Spleen (tissue), 11 donors: ENCODE results near the gene DHRSX. TPM values are rescaled to one million over a fixed set of nuclear protein-coding genes. Genes with fewer than 3 reads are reported as not detected.
"Not testable (repeated sequence)": the region's sequence is repeated elsewhere in the genome, so short reads cannot be mapped to it uniquely, and the experiment has no call there.

Experiments used
- DNase-seq: peaks from one replicate; pipeline ENCODE4 v3.0.0-alpha.2; 2020
- H3K27ac ChIP-seq, 8 donors: fragments of 200-600 bp; sonication (generic) in 7 of 8; 1 replicate in 4 of 8; 2 replicates in 4 of 8; pipeline versions ENCODE4 v1.5.0 to v1.8.0; 2016 to 2021; ENCODE audit warnings: inconsistent platforms in 4 of 8, mild to moderate bottlenecking in 4 of 8, moderate library complexity in 1 of 8
- H3K27me3 ChIP-seq, 7 donors: fragments of 200-600 bp; sonication (generic) in 6 of 7; replicated peaks in 1 of 7; 1 replicate in 4 of 7; 2 replicates in 3 of 7; pipeline versions ENCODE4 v1.5.0 to v1.8.0; 2016 to 2021; ENCODE audit warnings: inconsistent platforms in 3 of 7, mild to moderate bottlenecking in 1 of 7
- H3K36me3 ChIP-seq, 6 donors: fragments of 200-600 bp; sonication (generic) in 5 of 6; 1 replicate in 4 of 6; 2 replicates in 2 of 6; pipeline versions ENCODE4 v1.5.0 to v1.8.0; 2016 to 2021; ENCODE audit warnings: inconsistent platforms in 2 of 6
- H3K4me1 ChIP-seq, 6 donors: fragments of 200-600 bp; sonication (generic) in 5 of 6; 1 replicate in 3 of 6; 2 replicates in 3 of 6; pipeline versions ENCODE4 v1.5.0 to v1.8.0; 2016 to 2021; ENCODE audit warnings: inconsistent platforms in 3 of 6
- H3K4me3 ChIP-seq, 8 donors: fragments of 200-600 bp; sonication (generic) in 7 of 8; 1 replicate in 4 of 8; 2 replicates in 4 of 8; pipeline versions ENCODE4 v1.5.0 to v1.8.0; 2016 to 2021; ENCODE audit warnings: inconsistent platforms in 4 of 8, mild to moderate bottlenecking in 4 of 8, moderate library complexity in 2 of 8
- H3K9me3 ChIP-seq, 8 donors: fragments of 200-600 bp; sonication (generic) in 7 of 8; 1 replicate in 4 of 8; 2 replicates in 4 of 8; pipeline versions ENCODE4 v1.5.0 to v1.8.0; 2016 to 2021; ENCODE audit warnings: inconsistent platforms in 4 of 8
- POLR2A ChIP-seq, 3 donors: fragments of 450-650 bp; IDR thresholded peaks; one replicate each; pipeline ENCODE4 v1.5.1; 2017; ENCODE audit warnings: antibody characterized with exemption in 3 of 3, mild to moderate bottlenecking in 1 of 3
- POLR2AphosphoS5 ChIP-seq, 3 donors: sonication (generic); formaldehyde crosslinking; IDR thresholded peaks; one replicate each; pipeline ENCODE4 v1.5.1; 2017; ENCODE audit warnings: antibody characterized with exemption in 3 of 3
- WGBS, 5 donors: extraction: QIAGEN DNeasy Blood & Tissue Kit in 3 of 5; methylation state at CpG; one replicate each; pipeline versions ENCODE4 v1.1.5 to v1.1.7; 2013 to 2018; 5-methylcytosine and 5-hydroxymethylcytosine counted together
- intact Hi-C: fragments of 100-400 bp; cut with DNase I; formaldehyde crosslinking; loops from one replicate; pipeline ENCODE4 v1.15.0; 2023; ENCODE audit warnings: low total_unique reads
- polyA plus RNA-seq, 3 donors: library from polyadenylated mRNA; stranded (reverse); fragments of 200-250 nt; gene quantifications; one replicate each; pipeline ENCODE4 v1.2.1, GENCODE V29; 2013
- total RNA-seq, 7 donors: library from RNA; depleted of rRNA in 3 of 7; stranded (reverse); fragments of >200 nt in 3 of 7; fragmentation: NEBNext Ultra II Directional in 4 of 7; extraction: Animal tissue kit (Norgen Biotek cat#: 25700) in 4 of 7; gene quantifications; one replicate each; pipeline versions ENCODE4 v1.1.0 to v1.2.1, GENCODE V29; 2016 to 2021
- TF ChIP-seq, protein P1 (sequence below), 11 experiments: fragments of 200-600 bp in 7 of 11; fragments of 450-650 bp in 4 of 11; sonication (generic) in 4 of 11; IDR thresholded peaks in 8 of 11; conservative IDR thresholded peaks in 3 of 11; 1 replicate in 7 of 11; 2 replicates in 4 of 11; pipeline versions ENCODE4 v1.4.0 to v1.8.0; 2016 to 2021; ENCODE audit warnings: antibody characterized with exemption in 11 of 11, inconsistent platforms in 4 of 11, mild to moderate bottlenecking in 1 of 11
- donor health status: healthy with polysubstance abuse.
- donor health status: DM: no; HTN: no; CAD: no; lungs with moderate emphysema.
- donor health status: DM: no; HTN: no; CAD: no.
- donor health status: Bipolar disorder and iron deficiency.
- donor health status: healthy.
- donor health status: DM: no; HTN: no; CAD: no.
- donor health status: DM: yes; HTN: yes; CAD: no.

DHRSX gene
- total and polyA plus RNA-seq, 10 donors, result 5.5 to 29.6 (median 23.2) TPM

DNA sequence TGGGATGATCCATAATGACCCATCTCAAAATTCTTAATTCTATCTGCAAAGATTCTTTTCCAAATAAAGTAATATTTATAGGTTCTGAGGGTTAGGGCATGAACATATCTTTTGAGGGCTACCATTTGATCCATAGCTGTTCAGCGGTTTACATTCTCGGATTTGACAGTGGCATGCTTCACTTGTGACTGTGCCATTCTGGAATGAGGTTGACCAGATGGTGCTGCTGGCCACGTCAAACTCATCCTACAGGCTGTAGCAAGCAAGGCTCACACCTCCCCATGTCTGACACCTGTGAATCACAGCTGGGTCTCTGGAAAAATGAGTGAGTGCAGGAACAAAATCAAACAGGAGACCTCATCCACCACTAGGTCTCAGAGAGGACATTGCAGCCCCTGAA lies 280.5 kb downstream of the DHRSX start:
- TF ChIP-seq POLR2AphosphoS5 (IDR thresholded peaks at IDR 0.05) (no peak), POLR2A (IDR thresholded peaks at IDR 0.05) (no peak)
- TF ChIP-seq, protein P1, sequence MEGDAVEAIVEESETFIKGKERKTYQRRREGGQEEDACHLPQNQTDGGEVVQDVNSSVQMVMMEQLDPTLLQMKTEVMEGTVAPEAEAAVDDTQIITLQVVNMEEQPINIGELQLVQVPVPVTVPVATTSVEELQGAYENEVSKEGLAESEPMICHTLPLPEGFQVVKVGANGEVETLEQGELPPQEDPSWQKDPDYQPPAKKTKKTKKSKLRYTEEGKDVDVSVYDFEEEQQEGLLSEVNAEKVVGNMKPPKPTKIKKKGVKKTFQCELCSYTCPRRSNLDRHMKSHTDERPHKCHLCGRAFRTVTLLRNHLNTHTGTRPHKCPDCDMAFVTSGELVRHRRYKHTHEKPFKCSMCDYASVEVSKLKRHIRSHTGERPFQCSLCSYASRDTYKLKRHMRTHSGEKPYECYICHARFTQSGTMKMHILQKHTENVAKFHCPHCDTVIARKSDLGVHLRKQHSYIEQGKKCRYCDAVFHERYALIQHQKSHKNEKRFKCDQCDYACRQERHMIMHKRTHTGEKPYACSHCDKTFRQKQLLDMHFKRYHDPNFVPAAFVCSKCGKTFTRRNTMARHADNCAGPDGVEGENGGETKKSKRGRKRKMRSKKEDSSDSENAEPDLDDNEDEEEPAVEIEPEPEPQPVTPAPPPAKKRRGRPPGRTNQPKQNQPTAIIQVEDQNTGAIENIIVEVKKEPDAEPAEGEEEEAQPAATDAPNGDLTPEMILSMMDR (IDR thresholded peaks at IDR 0.05 in 8 of 11, conservative IDR thresholded peaks at IDR 0.05 in 3 of 11), result no peak
- H3K27me3 ChIP-seq, result no peaks in the 10 kb centered on the region
- peaks cover 4 to 69% (median 26%) of the 10 kb centered on the region in 6 donors for H3K36me3 ChIP-seq
- H3K9me3 ChIP-seq, result peaks cover 7 to 91% (median 77%) of the 10 kb centered on the region in 8 donors
- no peaks in the 10 kb centered on the region for H3K4me1 ChIP-seq
- intact Hi-C loops, result no loop called here
- no peak overlapping the region for H3K27ac ChIP-seq
- H3K4me3 ChIP-seq, result no peak overlapping the region
- 94 to 100% (median 96%) methylated on average over 3 of the region's 3 CpGs for WGBS, 5 donors
- no peak for DNase-seq

DNA sequence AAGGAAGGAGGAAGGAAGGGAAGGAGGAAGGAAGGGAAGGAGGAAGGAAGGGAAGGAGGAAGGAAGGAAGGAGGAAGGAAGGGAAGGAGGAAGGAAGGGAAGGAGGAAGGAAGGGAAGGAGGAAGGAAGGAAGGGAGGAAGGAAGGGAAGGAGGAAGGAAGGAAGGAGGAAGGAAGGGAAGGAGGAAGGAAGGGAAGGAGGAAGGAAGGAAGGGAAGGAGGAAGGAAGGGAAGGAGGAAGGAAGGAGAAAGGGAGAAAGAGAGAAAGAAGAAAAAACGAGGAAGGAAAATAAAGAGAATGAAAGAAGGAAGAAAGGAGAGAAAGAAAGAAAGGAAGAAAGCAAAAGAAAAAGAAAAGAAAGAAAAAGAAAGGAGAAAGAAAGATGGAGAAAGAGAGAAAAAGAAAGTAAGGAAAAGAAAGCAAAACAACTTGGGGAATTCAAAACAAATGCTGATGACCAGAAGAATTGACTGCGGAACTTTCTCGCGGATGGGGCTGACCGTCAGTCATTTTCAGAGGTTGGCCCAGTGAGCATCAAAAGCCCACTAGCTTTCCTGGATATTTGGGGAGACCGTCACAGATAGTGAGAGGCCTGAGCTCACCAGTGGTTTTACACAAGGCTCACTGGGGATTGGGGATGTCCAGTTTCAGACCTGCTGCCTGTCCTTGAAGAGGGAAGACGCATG lies 286.5 kb downstream of the DHRSX start:
- H3K4me1 ChIP-seq, intact Hi-C loops, DNase-seq, H3K4me3 ChIP-seq, H3K27ac ChIP-seq, H3K27me3 ChIP-seq: not testable (repeated sequence)
- peaks cover 0 to 62% (median 52%) of the 10 kb centered on the region in 8 donors for H3K9me3 ChIP-seq
- peaks cover 0 to 18% (median 0%) of the 10 kb centered on the region in 6 donors for H3K36me3 ChIP-seq
- WGBS, 5 donors, result 89 to 97% (median 94%) methylated on average over 7 of the region's 7 CpGs

- DNase-seq, H3K36me3 ChIP-seq, H3K4me3 ChIP-seq, H3K4me1 ChIP-seq, H3K27ac ChIP-seq, H3K27me3 ChIP-seq, intact Hi-C loops: not testable (repeated sequence)
- peaks cover 0 to 38% (median 26%) of the 10 kb centered on the region in 8 donors for H3K9me3 ChIP-seq
- WGBS, 5 donors, result 89 to 96% (median 94%) methylated on average over 18 of the region's 18 CpGs
Observed at GRCh38 chrX:2211667-2212066, 289.1 kb downstream of the DHRSX start.

DNA sequence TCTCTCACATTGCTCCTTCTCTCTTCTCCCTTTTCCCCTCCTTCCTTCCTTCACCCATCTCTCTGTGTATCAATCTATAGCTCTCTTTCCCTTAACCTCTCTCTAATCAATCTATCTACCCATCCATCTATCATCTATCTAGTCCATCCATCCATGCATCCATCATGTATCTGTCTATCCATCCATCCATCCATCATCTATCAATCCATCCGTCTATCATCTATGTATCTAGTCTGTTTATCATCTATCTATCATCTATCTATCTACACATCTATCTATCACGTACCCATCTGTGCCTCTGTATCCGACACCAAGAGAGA lies 307.5 kb downstream of the DHRSX start:
- intact Hi-C loops, result no loop called here
- no peak for TF ChIP-seq POLR2A (IDR thresholded peaks at IDR 0.05)
- no peak for TF ChIP-seq POLR2AphosphoS5 (IDR thresholded peaks at IDR 0.05)
- TF ChIP-seq, protein P1 (IDR thresholded peaks at IDR 0.05 in 8 of 11, conservative IDR thresholded peaks at IDR 0.05 in 3 of 11), result no peak
- Histone ChIP-seq H3K4me1 (no peaks in the 10 kb centered on the region), H3K27ac (no peak overlapping the region), H3K9me3 (peaks cover 0 to 46% (median 9%) of the 10 kb centered on the region in 8 donors), H3K4me3 (no peak overlapping the region), H3K27me3 (no peaks in the 10 kb centered on the region), H3K36me3 (no peaks in the 10 kb centered on the region)
- 89 to 96% (median 96%) methylated on average over 3 of the region's 3 CpGs for whole genome bisulfite sequencing, 5 donors
- DNase-seq, result no peak

GRCh38 chrX:2192584-2193272 lies 308.0 kb downstream of the DHRSX start:
- Histone ChIP-seq H3K27me3 (no peaks in the 10 kb centered on the region), H3K36me3 (no peaks in the 10 kb centered on the region), H3K9me3 (peaks cover 0 to 51% (median 11%) of the 10 kb centered on the region in 8 donors), H3K4me1 (no peaks in the 10 kb centered on the region), H3K27ac (no peak overlapping the region), H3K4me3 (no peak overlapping the region)
- WGBS, 5 donors, result 61 to 72% (median 69%) methylated on average over 12 of the region's 12 CpGs
- no peak for DNase-seq
- no peak for TF ChIP-seq POLR2A (IDR thresholded peaks at IDR 0.05)
- no peak for TF ChIP-seq POLR2AphosphoS5 (IDR thresholded peaks at IDR 0.05)
- TF ChIP-seq, protein P1 (IDR thresholded peaks at IDR 0.05 in 8 of 11, conservative IDR thresholded peaks at IDR 0.05 in 3 of 11), result no peak
- intact Hi-C loops, result no loop called here
